Heart right ventricle (tissue), 16 donors: ENCODE data around the gene LSM14B. TPM values are rescaled to one million over a fixed set of nuclear protein-coding genes. Genes with fewer than 3 reads are reported as not detected.

Experiments used
- ATAC-seq, 8 donors: fragments of 200-7000 bp; cut with Tn5 transposase; one replicate each; pipeline ENCODE4 v1.9.1; 2020; ENCODE audit warnings: mild to moderate bottlenecking in 8 of 8, moderate library complexity in 8 of 8, moderate number of reproducible peaks in 1 of 8
- DNase-seq, 2 donors: peaks; one replicate each; pipeline ENCODE4 v3.0.0-alpha.2; 2020
- H3K27ac ChIP-seq, 10 donors: fragments of 200-600 bp; sonication (generic) in 2 of 10; one replicate each; pipeline versions ENCODE4 v1.5.0 to v1.8.0; 2020 to 2022; ENCODE audit warnings: mild to moderate bottlenecking in 3 of 10
- H3K27me3 ChIP-seq, 7 donors: fragments of 200-600 bp; one replicate each; pipeline ENCODE4 v1.8.0; 2021 to 2022; ENCODE audit warnings: mild to moderate bottlenecking in 2 of 7
- H3K36me3 ChIP-seq, 9 donors: fragments of 200-600 bp; sonication (generic) in 1 of 9; one replicate each; pipeline versions ENCODE4 v1.5.0 to v1.8.0; 2020 to 2022; ENCODE audit warnings: mild to moderate bottlenecking in 2 of 9
- H3K4me1 ChIP-seq, 9 donors: fragments of 200-600 bp; sonication (generic) in 1 of 9; one replicate each; pipeline versions ENCODE4 v1.5.0 to v1.8.0; 2020 to 2022; ENCODE audit warnings: mild to moderate bottlenecking in 4 of 9
- H3K4me3 ChIP-seq, 10 donors: fragments of 200-600 bp; sonication (generic) in 2 of 10; one replicate each; pipeline versions ENCODE4 v1.5.0 to v1.8.0; 2020 to 2022; ENCODE audit warnings: mild to moderate bottlenecking in 7 of 10, moderate library complexity in 2 of 10
- H3K9me3 ChIP-seq, 11 donors: fragments of 200-600 bp in 10 of 11; sonication (generic) in 2 of 11; one replicate each; pipeline versions ENCODE4 v1.5.0 to v1.8.0; 2013 to 2022; ENCODE audit warnings: mild to moderate bottlenecking in 2 of 11, control low read depth in 1 of 11, moderate library complexity in 1 of 11
- WGBS, 2 donors: extraction: QIAGEN DNeasy Blood & Tissue Kit; methylation state at CpG; one replicate each; pipeline ENCODE4 v1.1.7; 2013; ENCODE audit warnings: inconsistent platforms in 1 of 2; 5-methylcytosine and 5-hydroxymethylcytosine counted together
- intact Hi-C, 10 donors: fragments of 100-400 bp; cut with DNase I; formaldehyde crosslinking; loops; one replicate each; pipeline versions ENCODE4 v1.11.1 to v1.14.2; 2022
- polyA plus RNA-seq, 2 donors: library from polyadenylated mRNA; stranded (reverse); fragments of 200-250 nt; gene quantifications; one replicate each; pipeline ENCODE4 v1.2.3, GENCODE V29; 2013
- total RNA-seq, 10 donors: library from RNA; stranded (reverse); fragmentation: NEBNext Ultra II Directional in 3 of 10; extraction: Animal tissue kit (Norgen Biotek cat#: 25700) in 3 of 10; gene quantifications; one replicate each; pipeline versions ENCODE4 v1.2.1 to v1.2.4, GENCODE V29; 2021 to 2023
- TF ChIP-seq, protein P1 (sequence below), 9 donors: fragments of 200-600 bp; sonication (generic) in 2 of 9; IDR thresholded peaks; one replicate each; pipeline versions ENCODE4 v1.5.0 to v1.8.0; 2021 to 2022; ENCODE audit warnings: antibody characterized with exemption in 9 of 9, mild to moderate bottlenecking in 5 of 9, moderate library complexity in 1 of 9
- donor health status: Arrhythmogenic right ventricular cardiomyopathy.
- donor health status: ischemic (EF 13 %, LVEDD 7.1; RV severe dilation, severe dysfunction).
- donor health status: healthy with polysubstance abuse.
- donor health status: DM: no; HTN: yes; CAD: no.
- donor health status: DM: no; HTN: no; CAD: no.
- donor health status: ischemic (EF 25% LVEDD 6.9; RV normal size, moderate dysfunction).
- donor health status: ischemic (EF 25% LVEDD 5.7; RV mildly dilated, moderate dysfunction).
- donor health status: healthy.
- donor health status: DM: yes; HTN: yes; CAD: no.
- donor health status: Ischemic cardiomyopathy.
- donor health status: ischemic (EF 35%, LVEDD 5.7; RV mildly dilated, moderate dysfunction).
- donor health status: nonischemic (EF 11% LVEDD 7.7; RV severe dilation, severe dysfunction).
- donor health status: DM: yes; HTN: yes; CAD: no.
- donor health status: PGD.
- donor health status: ischemic (EF 29% LVEDD 5.4; RV normal size, mild dysfunction).
- donor health status: nonischemic (EF 23%, LVEDD 6.1; RV moderate dilation, normal function).

LSM14B gene
- total and polyA plus RNA-seq, 12 donors = 15.7 to 63.7 (median 59.6) TPM

- intact Hi-C loops = no loop called here
- DNase-seq = peak; percentile 5 to 24
- Histone ChIP-seq H3K27ac (peak overlapping the region in 6 of 10 donors; percentile 29 to 71 (median 47)), H3K9me3 (no peaks in the 10 kb centered on the region), H3K36me3 (peaks cover 0 to 84% (median 2%) of the 10 kb centered on the region in 9 donors), H3K27me3 (no peaks in the 10 kb centered on the region), H3K4me3 (no peak overlapping the region), H3K4me1 (peaks cover 0 to 16% (median 0%) of the 10 kb centered on the region in 9 donors)
- WGBS, 2 donors = 60 to 69% methylated on average over 8 of the region's 8 CpGs
- TF ChIP-seq, protein P1, sequence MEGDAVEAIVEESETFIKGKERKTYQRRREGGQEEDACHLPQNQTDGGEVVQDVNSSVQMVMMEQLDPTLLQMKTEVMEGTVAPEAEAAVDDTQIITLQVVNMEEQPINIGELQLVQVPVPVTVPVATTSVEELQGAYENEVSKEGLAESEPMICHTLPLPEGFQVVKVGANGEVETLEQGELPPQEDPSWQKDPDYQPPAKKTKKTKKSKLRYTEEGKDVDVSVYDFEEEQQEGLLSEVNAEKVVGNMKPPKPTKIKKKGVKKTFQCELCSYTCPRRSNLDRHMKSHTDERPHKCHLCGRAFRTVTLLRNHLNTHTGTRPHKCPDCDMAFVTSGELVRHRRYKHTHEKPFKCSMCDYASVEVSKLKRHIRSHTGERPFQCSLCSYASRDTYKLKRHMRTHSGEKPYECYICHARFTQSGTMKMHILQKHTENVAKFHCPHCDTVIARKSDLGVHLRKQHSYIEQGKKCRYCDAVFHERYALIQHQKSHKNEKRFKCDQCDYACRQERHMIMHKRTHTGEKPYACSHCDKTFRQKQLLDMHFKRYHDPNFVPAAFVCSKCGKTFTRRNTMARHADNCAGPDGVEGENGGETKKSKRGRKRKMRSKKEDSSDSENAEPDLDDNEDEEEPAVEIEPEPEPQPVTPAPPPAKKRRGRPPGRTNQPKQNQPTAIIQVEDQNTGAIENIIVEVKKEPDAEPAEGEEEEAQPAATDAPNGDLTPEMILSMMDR (IDR thresholded peaks at IDR 0.05) = no peak
- ATAC-seq = peak in 6 of 8 donors; percentile 5 to 67 (median 46)
These were observed 49.0 kb downstream of the LSM14B start for GRCh38 chr20:62171245-62171644.

DNA sequence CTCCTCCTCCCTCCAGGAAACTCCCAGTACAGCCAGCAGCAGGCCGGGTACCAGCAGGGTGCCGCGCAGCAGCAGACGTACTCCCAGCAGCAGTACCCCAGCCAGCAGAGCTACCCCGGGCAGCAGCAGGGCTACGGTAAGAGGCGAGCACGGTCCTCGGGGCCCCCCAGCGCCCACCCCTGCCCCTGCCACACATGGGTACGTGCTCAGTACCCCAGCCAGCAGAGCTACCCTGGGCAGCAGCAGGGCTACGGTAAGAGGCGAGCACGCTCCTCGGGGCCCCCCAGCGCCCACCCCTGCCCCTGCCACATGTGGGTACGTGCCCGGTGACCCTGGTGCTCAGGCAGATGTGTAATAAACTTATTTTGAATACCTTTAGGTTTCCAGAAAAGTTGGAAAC, 50.4 kb downstream of the LSM14B start:
- Histone ChIP-seq H3K4me1 (peaks cover 0 to 16% (median 0%) of the 10 kb centered on the region in 9 donors), H3K4me3 (no peak overlapping the region), H3K27ac (no peak overlapping the region), H3K9me3 (no peaks in the 10 kb centered on the region), H3K36me3 (peaks cover 0 to 83% (median 0%) of the 10 kb centered on the region in 9 donors), H3K27me3 (no peaks in the 10 kb centered on the region)
- WGBS, 2 donors = 93 to 98% methylated on average over 18 of the region's 18 CpGs
- intact Hi-C loops = no loop called here
- DNase-seq (peak in 1 of 2 donors; percentile 2), ATAC-seq (no peak)
- TF ChIP-seq, protein P1 (IDR thresholded peaks at IDR 0.05) = no peak

DNA sequence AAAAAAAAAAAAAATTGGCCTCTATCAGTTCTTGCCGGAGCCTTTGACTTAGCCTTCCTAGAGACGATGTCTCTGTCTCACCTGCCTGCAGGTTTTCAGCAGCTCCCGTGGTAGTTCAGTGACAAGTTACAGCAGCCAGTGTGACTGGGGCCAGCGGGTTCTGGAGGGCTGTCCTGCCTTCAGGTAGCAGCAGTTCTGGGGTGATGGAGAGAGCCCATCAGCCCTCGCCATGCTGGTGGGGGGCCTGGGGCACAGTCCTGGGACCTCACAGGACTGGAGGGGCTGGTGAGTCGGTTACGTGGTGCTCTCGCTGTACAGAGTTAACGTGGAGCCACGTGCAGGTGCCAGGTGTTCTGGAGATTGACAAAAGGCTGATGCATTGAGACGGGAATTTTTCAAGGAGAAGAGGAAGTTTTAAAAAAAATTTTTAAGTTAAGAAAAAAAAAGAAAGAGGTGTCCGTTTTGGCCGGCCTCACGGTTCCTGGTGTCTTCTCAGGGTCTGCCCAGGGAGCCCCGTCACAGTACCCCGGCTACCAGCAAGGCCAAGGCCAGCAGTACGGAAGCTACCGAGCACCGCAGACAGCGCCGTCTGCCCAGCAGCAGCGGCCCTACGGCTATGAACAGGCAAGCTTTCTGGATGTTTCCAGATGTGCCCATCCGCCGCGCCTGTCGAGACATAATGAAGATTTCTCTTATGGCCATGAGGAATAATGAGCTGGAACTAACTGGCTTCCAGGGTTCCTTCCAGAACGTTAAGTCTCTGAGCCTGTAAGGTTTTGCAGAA, 51.9 kb downstream of the LSM14B start:
- TF ChIP-seq, protein P1 (IDR thresholded peaks at IDR 0.05) = no peak
- ATAC-seq (no peak), DNase-seq (no peak)
- Histone ChIP-seq H3K4me3 (no peak overlapping the region), H3K4me1 (peaks cover 0 to 16% (median 0%) of the 10 kb centered on the region in 9 donors), H3K27me3 (no peaks in the 10 kb centered on the region), H3K27ac (no peak overlapping the region), H3K36me3 (peaks cover 0 to 76% (median 0%) of the 10 kb centered on the region in 9 donors), H3K9me3 (no peaks in the 10 kb centered on the region)
- intact Hi-C loops = no loop called here
- 96% methylated on average over 28 of the region's 28 CpGs for WGBS, 2 donors

DNA sequence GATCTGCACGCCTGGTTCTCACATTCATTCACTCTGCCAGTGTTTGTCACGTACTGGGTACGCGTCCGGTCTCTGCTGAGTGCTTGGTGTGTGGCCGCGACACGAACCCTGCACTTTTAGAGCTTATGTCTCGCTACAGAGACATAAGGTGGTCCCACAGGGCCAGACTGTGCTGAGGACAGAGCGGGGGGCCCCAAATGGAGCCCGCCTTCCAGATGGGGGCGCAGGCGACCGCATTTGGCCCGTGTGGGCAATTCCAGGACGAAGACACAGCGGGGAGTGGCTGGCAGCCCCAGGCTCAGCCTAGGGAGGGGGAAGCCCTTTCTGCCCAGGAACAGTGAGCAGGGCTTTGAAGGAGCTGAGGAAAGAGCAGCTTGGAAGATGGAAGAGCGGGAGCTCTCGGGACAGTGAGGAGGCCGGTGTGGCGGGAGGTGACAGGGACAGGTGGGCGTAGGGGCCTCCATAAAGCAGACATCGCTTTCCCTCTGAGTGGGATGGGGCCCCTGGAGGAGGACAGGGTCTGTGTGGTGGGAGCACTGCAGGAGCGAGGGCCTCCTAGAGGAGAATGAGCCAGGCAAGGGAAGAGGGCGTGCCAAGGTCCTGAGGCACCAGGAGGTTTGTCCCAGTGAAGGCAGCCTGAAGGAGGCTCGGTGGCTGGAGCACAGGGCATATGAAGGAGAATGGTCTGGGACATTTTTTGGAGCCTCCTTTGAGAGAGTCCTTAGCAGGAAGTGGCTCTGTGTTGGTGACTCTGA, 52.8 kb downstream of the LSM14B start:
- Histone ChIP-seq H3K4me3 (no peak overlapping the region), H3K36me3 (peaks cover 0 to 76% (median 0%) of the 10 kb centered on the region in 9 donors), H3K27ac (no peak overlapping the region), H3K27me3 (no peaks in the 10 kb centered on the region), H3K9me3 (no peaks in the 10 kb centered on the region), H3K4me1 (peaks cover 0 to 16% (median 0%) of the 10 kb centered on the region in 9 donors)
- ATAC-seq (no peak), DNase-seq (peak in 1 of 2 donors; percentile 4)
- 96 to 97% methylated on average over 26 of the region's 26 CpGs for WGBS, 2 donors
- TF ChIP-seq, protein P1 (IDR thresholded peaks at IDR 0.05) = no peak
- intact Hi-C loops = no loop called here
